Calu3 (cell line): Measurements from ENCODE around the gene RAP1GAP2. TPM values are rescaled to one million over a fixed set of nuclear protein-coding genes. Genes with fewer than 3 reads are reported as not detected.

Source experiments
- BruUV-seq: library from RNA; stranded (reverse); fragments of 400-500 nt; replicated peaks from 2 replicates; lab custom pipeline; 2021; lab: Mats Ljungman, UMichigan
- CTCF ChIA-PET: fragments of 300-600 bp; sonication (Branson Sonifier 250); formaldehyde crosslinking; loops from one replicate; lab custom pipeline; 2022; ENCODE audit warnings: antibody characterized with exemption; lab: Charles Lee
- DNase-seq: peaks from one replicate; pipeline ENCODE4 v3.0.0; 2022
- H3K27ac Mint-ChIP-seq: one replicate; pipeline ENCODE4 v1.8.0; 2022; ENCODE audit warnings: mixed read lengths; ENCODE audit not compliant: unreplicated experiment
- H3K27me3 Mint-ChIP-seq: one replicate; pipeline ENCODE4 v1.8.0; 2022; ENCODE audit warnings: mixed read lengths; ENCODE audit not compliant: unreplicated experiment
- H3K36me3 Mint-ChIP-seq: one replicate; pipeline ENCODE4 v1.8.0; 2022; ENCODE audit warnings: mild to moderate bottlenecking, moderate library complexity, mixed read lengths; ENCODE audit not compliant: insufficient read depth, unreplicated experiment
- H3K4me1 Mint-ChIP-seq: one replicate; pipeline ENCODE4 v1.8.0; 2022; ENCODE audit warnings: mild to moderate bottlenecking, low read depth, mixed read lengths; ENCODE audit not compliant: unreplicated experiment
- H3K4me3 Mint-ChIP-seq: one replicate; pipeline ENCODE4 v1.8.0; 2022; ENCODE audit warnings: mild to moderate bottlenecking, low read depth, moderate library complexity, mixed read lengths; ENCODE audit not compliant: unreplicated experiment
- H3K9me3 Mint-ChIP-seq: one replicate; pipeline ENCODE4 v1.8.0; 2022; ENCODE audit warnings: low read depth, mixed read lengths; ENCODE audit not compliant: unreplicated experiment
- CTCF ChIP-seq: fragments of 200-600 bp; IDR thresholded peaks from one replicate; pipeline ENCODE4 v1.8.0; 2022; ENCODE audit warnings: antibody characterized with exemption; ENCODE audit not compliant: unreplicated experiment
- intact Hi-C: fragments of 100-400 bp; cut with micrococcal nuclease; formaldehyde crosslinking; loops from one replicate; pipeline ENCODE4 v1.10.0; 2022; ENCODE audit not compliant: unreplicated experiment
- total RNA-seq: library from RNA; stranded (reverse); gene quantifications from 2 replicates; pipeline ENCODE4 v1.2.3, GENCODE V29; 2022

RAP1GAP2 gene
- total RNA-seq, 1 experiment from 2014 or later, result 38.4 TPM

GRCh38 chr17:2935632-2936031, 139.4 kb downstream of the RAP1GAP2 start:
- Mint-ChIP-seq H3K36me3 (peaks cover 14% of the 10 kb centered on the region), H3K4me1 (no peaks in the 10 kb centered on the region), H3K27ac (no peak overlapping the region), H3K9me3 (no peaks in the 10 kb centered on the region), H3K27me3 (no peaks in the 10 kb centered on the region), H3K4me3 (no peak overlapping the region)
- intact Hi-C loops, result no loop called here
- no peak for TF ChIP-seq CTCF
- CTCF ChIA-PET, result no interaction called here
- no TSS peak for BruUV-seq
- DNase-seq, result no peak

GRCh38 chr17:2936351-2936750, 140.1 kb downstream of the RAP1GAP2 start:
- DNase-seq, result no peak
- BruUV-seq, result no TSS peak
- no peak for TF ChIP-seq CTCF
- Mint-ChIP-seq H3K27me3 (no peaks in the 10 kb centered on the region), H3K36me3 (peaks cover 18% of the 10 kb centered on the region), H3K9me3 (no peaks in the 10 kb centered on the region), H3K4me3 (no peak overlapping the region), H3K27ac (no peak overlapping the region), H3K4me1 (no peaks in the 10 kb centered on the region)
- CTCF ChIA-PET, result no interaction called here
- intact Hi-C loops, result no loop called here

- DNase-seq, result no peak
- CTCF ChIA-PET, result interaction anchor here (0.6 to 1.6 kb wide), 2 partner anchors 76 to 169 kb away, joined by 5 to 7 read pairs; no protein-coding TSS in a partner anchor
- no peak for TF ChIP-seq CTCF
- intact Hi-C loops, result no loop called here
- Mint-ChIP-seq H3K4me1 (no peaks in the 10 kb centered on the region), H3K27ac (no peak overlapping the region), H3K36me3 (peaks cover 18% of the 10 kb centered on the region), H3K4me3 (no peak overlapping the region), H3K27me3 (no peaks in the 10 kb centered on the region), H3K9me3 (no peaks in the 10 kb centered on the region)
- no TSS peak for BruUV-seq
Measured at GRCh38 chr17:2936771-2937321, 140.6 kb downstream of the RAP1GAP2 start.

- Mint-ChIP-seq H3K36me3 (peaks cover 18% of the 10 kb centered on the region), H3K27ac (no peak overlapping the region), H3K27me3 (no peaks in the 10 kb centered on the region), H3K9me3 (no peaks in the 10 kb centered on the region), H3K4me3 (no peak overlapping the region), H3K4me1 (no peaks in the 10 kb centered on the region)
- CTCF ChIA-PET, result interaction anchor here (0.6 to 1.6 kb wide), 4 partner anchors 22 to 169 kb away, joined by 3 to 7 read pairs (median 4); no protein-coding TSS in a partner anchor
- DNase-seq, result no peak
- intact Hi-C loops, result no loop called here
- BruUV-seq, result no TSS peak
- no peak for TF ChIP-seq CTCF
Measured at GRCh38 chr17:2937331-2938003, 141.2 kb downstream of the RAP1GAP2 start.
